Activated CD8-positive, alpha-beta T cell treated with anti-CD3 and anti-CD28 coated beads, Interleukin-2, amount 10 ng/mL, durations not matched to agents 7 days and 5 days (primary cell): ENCODE results near the gene NXPH2. TPM values are rescaled to one million over a fixed set of nuclear protein-coding genes. Genes with fewer than 3 reads are reported as not detected.
"Not testable (repeated sequence)": the region's sequence is repeated elsewhere in the genome, so short reads cannot be mapped to it uniquely, and the experiment has no call there.

Experiments
- ATAC-seq: fragments of 150-1000 bp; cut with Tn5 transposase; one replicate; pipeline ENCODE4 v1.10.0; 2021; ENCODE audit warnings: moderate library complexity
- CTCF ChIA-PET: fragments of 350-600 bp; sonication (Branson Sonifier 250); formaldehyde crosslinking; loops from one replicate; lab custom pipeline; 2021; ENCODE audit warnings: antibody characterized with exemption; lab: Charles Lee
- POLR2A ChIA-PET: fragments of 350-600 bp; sonication (Branson Sonifier 250); formaldehyde crosslinking; loops from one replicate; lab custom pipeline; 2021; ENCODE audit warnings: antibody characterized with exemption; lab: Charles Lee
- DNase-seq: peaks from one replicate; pipeline ENCODE4 v3.0.0-alpha.2; 2020
- H3K27ac Mint-ChIP-seq: one replicate; pipeline ENCODE4 v1.8.0; 2021; ENCODE audit warnings: mild to moderate bottlenecking, mixed read lengths
- H3K27me3 Mint-ChIP-seq: one replicate; pipeline ENCODE4 v1.8.0; 2021; ENCODE audit warnings: low read depth, mixed read lengths
- H3K36me3 Mint-ChIP-seq: one replicate; pipeline ENCODE4 v1.8.0; 2021; ENCODE audit warnings: low read depth, mixed read lengths
- H3K4me1 Mint-ChIP-seq: one replicate; pipeline ENCODE4 v1.8.0; 2021; ENCODE audit warnings: low read depth, mixed read lengths
- H3K4me3 Mint-ChIP-seq: one replicate; pipeline ENCODE4 v1.8.0; 2021; ENCODE audit warnings: mild to moderate bottlenecking, mixed read lengths
- H3K9me3 Mint-ChIP-seq: one replicate; pipeline ENCODE4 v1.8.0; 2022; ENCODE audit warnings: mixed read lengths; ENCODE audit not compliant: insufficient read depth
- total RNA-seq, 2 experiments: library from RNA; stranded (reverse); gene quantifications; one replicate each; pipeline ENCODE4 v1.2.3, GENCODE V29; 2021

Gene NXPH2
- total RNA-seq, 2 experiments from 2014 or later = not detected

DNA sequence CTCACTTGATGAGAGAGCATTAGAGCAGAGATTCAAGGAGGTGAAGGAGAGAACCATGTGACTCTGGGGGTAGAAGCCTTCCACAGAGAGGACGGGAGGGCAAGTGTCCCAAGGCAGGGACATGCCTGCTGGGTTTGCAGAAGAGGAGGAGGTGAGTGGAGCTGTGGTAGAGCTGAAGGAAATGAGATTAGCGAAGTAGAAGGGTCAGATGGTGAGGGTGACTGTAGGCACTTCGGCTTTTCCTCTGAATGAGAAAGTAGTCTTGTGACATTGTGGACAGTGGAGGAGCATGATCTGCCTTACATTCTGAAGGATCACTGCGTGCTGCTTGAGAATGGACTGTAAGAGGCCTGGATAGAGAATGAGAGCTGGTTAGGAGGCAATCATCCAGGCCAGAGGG, 126.0 kb downstream of the NXPH2 start:
- Mint-ChIP-seq H3K4me1 (no peaks in the 10 kb centered on the region), H3K27ac (no peak overlapping the region), H3K27me3 (no peaks in the 10 kb centered on the region), H3K36me3 (no peaks in the 10 kb centered on the region), H3K9me3 (no peaks in the 10 kb centered on the region), H3K4me3 (no peak overlapping the region)
- CTCF ChIA-PET = no interaction called here
- ATAC-seq (no peak), DNase-seq (no peak)
- POLR2A ChIA-PET = no interaction called here

DNA sequence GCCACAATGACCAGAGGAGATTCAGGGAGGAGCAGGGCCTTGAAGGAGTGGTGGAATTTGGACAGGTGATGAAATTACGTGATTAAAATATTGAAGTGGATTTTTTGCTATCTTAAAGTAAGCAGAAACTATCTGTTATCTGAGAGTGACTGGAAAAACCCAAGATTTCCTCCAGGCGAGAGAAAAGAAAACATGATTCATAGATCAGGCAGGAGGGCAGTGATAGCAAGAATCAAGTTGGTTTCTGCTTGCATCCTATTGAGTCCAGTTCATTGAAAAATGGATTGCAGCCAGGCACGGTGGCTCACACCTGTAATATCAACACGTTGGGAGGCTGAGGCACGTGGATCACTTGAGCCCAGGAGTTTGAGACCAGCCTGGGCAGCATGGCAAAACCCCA, 127.8 kb downstream of the NXPH2 start:
- Mint-ChIP-seq H3K4me3 (no peak overlapping the region), H3K4me1 (no peaks in the 10 kb centered on the region), H3K9me3 (no peaks in the 10 kb centered on the region)

DNA sequence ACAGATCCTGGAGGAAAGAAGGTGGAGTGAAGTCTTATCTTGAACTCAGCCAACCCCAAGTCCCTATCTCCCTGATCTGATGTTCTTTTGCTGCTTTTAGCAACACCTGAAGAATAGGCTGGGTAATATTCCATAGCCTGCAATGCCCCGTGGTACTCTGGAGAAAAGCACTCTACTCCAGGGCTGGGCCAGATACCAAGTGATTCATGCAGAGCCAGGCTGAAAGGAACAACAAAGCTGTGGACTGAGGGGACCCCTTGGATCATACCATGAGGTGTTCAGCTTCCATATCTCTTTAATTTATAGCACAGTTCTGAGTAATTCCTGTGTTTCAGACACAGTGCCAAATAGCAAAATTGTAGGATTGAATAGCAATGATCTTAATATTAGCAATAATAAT, 130.6 kb downstream of the NXPH2 start:
- DNase-seq = no peak
- Mint-ChIP-seq H3K36me3 (no peaks in the 10 kb centered on the region), H3K9me3 (no peaks in the 10 kb centered on the region), H3K27ac (no peak overlapping the region), H3K27me3 (no peaks in the 10 kb centered on the region), H3K4me1 (no peaks in the 10 kb centered on the region), H3K4me3 (no peak overlapping the region)
- POLR2A ChIA-PET = no interaction called here
- CTCF ChIA-PET = no interaction called here
- no peak for ATAC-seq

More for the DNA sequence above, 127.8 kb downstream of the NXPH2 start:
- ATAC-seq = no peak
- H3K27ac Mint-ChIP-seq = no peak overlapping the region
- POLR2A ChIA-PET = no interaction called here
- CTCF ChIA-PET = no interaction called here
- no peaks in the 10 kb centered on the region for H3K36me3 Mint-ChIP-seq
- no peak for DNase-seq
- no peaks in the 10 kb centered on the region for H3K27me3 Mint-ChIP-seq

DNA sequence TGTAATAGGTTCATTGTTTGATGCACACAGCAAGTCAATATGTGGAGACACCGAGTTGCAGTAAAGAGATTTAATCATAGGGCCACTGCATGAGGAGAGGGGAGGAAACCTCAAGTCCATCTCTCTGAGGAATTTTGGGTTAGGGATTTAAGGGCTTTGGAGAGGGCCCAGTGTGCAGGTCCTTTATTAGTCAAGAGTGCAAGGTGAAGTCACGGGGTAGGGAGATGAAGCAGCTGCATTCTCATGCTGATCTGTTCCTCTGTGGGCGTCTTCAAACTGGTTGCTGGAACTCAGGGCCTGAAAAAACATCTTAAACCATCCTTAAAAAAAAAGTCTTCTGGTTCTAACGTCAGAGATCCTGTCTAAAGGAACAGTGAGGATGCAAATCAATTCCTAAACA, 131.6 kb downstream of the NXPH2 start:
- ChIA-PET CTCF (no interaction called here), POLR2A (no interaction called here)
- DNase-seq (no peak), ATAC-seq (no peak)
- Mint-ChIP-seq H3K27me3 (no peaks in the 10 kb centered on the region), H3K27ac (no peak overlapping the region), H3K4me1 (no peaks in the 10 kb centered on the region), H3K36me3 (no peaks in the 10 kb centered on the region), H3K9me3 (no peaks in the 10 kb centered on the region), H3K4me3 (no peak overlapping the region)

DNA sequence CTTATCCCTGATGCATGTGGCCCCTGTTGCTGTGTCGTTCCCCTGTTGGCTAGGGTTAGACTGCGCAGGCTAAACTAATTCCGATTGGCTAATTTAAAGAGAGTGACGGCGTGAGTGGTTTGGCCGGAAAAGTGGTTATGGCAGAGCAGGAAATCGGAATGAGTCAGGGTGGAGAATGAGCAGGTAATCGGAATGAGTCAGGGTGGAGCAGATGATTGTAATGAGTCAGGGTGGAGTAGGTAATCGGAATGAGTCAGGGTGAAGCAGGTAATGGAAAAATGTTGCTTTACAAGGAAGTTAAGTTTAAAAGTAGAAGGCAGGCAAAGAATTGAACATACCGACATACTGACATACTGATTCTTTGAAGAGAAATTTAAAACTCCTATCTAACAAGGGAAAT, 135.4 kb downstream of the NXPH2 start:
- H3K27me3 Mint-ChIP-seq, H3K36me3 Mint-ChIP-seq, H3K9me3 Mint-ChIP-seq, DNase-seq, H3K4me3 Mint-ChIP-seq, CTCF ChIA-PET, ATAC-seq, POLR2A ChIA-PET, H3K27ac Mint-ChIP-seq, H3K4me1 Mint-ChIP-seq: not testable (repeated sequence)

DNA sequence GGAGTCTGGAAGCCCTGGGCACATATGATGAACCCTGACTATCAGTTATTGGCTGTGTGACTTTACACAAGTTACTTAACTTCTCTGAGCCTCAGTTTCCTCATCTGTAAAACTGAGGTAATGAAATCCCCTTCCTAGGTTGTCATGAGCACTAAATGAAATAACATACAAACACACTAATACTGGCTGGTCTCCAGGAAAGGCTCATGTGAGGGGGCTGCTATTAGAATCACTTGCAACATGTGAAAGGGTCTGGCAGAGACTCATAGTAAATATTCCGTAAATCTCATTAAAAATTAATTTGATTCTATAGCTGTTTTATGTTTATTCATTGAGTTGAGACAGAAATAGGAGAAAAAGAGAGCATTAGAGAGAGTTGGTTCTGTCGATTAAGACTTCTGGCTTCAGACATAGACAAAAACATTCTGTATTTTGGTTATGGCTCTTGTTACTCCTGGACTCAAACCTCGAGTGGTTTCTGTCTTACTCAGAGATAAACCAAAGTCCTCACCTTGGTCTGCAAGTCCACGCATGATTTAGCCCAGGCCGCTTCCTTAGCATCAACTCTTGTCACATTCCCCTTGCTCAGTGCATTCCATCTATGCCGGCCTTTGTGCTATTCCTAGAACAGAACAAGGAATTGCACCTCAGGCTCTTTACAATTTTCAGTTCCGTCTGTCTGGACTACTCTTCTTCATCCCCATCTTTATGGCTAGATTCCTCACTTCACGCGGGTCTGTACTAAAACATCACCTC, 139.1 kb downstream of the NXPH2 start:
- ChIA-PET POLR2A (no interaction called here), CTCF (no interaction called here)
- H3K36me3 Mint-ChIP-seq = no peaks in the 10 kb centered on the region
- DNase-seq = no peak
- no peak overlapping the region for H3K4me3 Mint-ChIP-seq
- H3K9me3 Mint-ChIP-seq = no peaks in the 10 kb centered on the region
- no peaks in the 10 kb centered on the region for H3K4me1 Mint-ChIP-seq
- ATAC-seq = no peak
- H3K27ac Mint-ChIP-seq = no peak overlapping the region
- no peaks in the 10 kb centered on the region for H3K27me3 Mint-ChIP-seq

DNA sequence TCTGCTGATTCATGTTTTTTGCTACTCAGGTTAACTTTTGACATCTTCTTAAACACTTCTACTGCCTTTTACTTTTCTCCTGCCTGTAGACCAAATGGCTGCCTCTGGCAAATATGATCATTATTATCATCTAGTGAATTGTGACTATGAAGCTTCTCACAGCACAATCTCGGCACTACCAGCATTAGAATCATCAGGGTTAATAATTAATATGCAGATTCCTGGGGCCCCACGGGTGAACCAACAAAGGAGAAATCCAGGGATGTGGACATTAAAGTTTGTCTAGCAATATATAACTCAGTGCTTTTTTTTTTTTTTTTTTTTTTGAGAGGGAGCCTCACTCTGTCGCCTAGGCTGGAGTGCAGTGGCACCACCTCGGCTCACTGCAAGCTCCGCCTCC, 142.5 kb downstream of the NXPH2 start:
- H3K36me3 Mint-ChIP-seq = no peaks in the 10 kb centered on the region
- POLR2A ChIA-PET = no interaction called here
- CTCF ChIA-PET = no interaction called here

DNA sequence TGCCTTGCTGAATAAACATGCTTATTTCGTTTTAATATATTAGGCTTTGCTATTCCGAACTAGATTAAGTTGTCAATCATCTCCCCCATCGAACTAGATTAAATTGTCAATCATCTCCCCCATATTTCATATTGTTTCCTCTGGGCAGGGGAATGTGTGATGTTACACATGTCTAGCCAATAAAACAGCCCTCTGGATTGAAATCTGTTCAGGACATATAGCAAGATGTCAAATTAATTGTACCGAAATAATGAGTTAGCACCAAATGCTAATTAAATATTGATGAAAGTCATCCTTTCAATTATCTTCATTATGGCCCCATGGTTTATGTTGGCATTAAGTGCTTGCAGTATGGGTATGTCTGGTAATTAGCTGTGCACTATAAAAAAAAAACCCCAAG, 143.1 kb downstream of the NXPH2 start:
- H3K9me3 Mint-ChIP-seq = no peaks in the 10 kb centered on the region
- DNase-seq = no peak
- ATAC-seq = no peak
- ChIA-PET POLR2A (no interaction called here), CTCF (no interaction called here)
- H3K27me3 Mint-ChIP-seq = peaks cover 5% of the 10 kb centered on the region
- no peaks in the 10 kb centered on the region for H3K4me1 Mint-ChIP-seq
- no peak overlapping the region for H3K27ac Mint-ChIP-seq
- no peaks in the 10 kb centered on the region for H3K36me3 Mint-ChIP-seq
- H3K4me3 Mint-ChIP-seq = no peak overlapping the region

More for the DNA sequence above, 142.5 kb downstream of the NXPH2 start:
- H3K27ac Mint-ChIP-seq = no peak overlapping the region
- no peak for DNase-seq
- ATAC-seq = no peak
- H3K27me3 Mint-ChIP-seq = peaks cover 2% of the 10 kb centered on the region
- H3K9me3 Mint-ChIP-seq = no peaks in the 10 kb centered on the region
- no peak overlapping the region for H3K4me3 Mint-ChIP-seq
- no peaks in the 10 kb centered on the region for H3K4me1 Mint-ChIP-seq

DNA sequence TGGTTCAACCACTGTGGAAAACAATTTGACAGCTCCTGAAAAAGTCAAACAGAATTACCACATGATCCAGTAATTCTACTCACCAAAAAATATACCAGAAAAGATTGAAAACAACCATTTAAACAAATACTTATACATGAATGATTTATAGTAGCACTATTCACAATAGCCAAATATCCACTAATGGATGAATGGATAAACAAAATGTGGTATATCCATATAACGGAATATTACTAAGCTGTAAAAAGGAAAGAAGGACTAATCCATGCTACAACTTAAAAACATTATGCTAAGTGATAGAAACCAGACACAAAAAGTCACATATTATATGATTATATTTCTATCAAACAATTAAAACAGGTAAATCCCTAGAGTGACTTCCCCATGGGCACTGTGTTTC, 147.1 kb downstream of the NXPH2 start:
- H3K27ac Mint-ChIP-seq = no peak overlapping the region
- no peaks in the 10 kb centered on the region for H3K9me3 Mint-ChIP-seq
- H3K4me3 Mint-ChIP-seq = no peak overlapping the region
- DNase-seq (no peak), ATAC-seq (no peak)
- peaks cover 5% of the 10 kb centered on the region for H3K27me3 Mint-ChIP-seq
- ChIA-PET CTCF (no interaction called here), POLR2A (no interaction called here)
- H3K4me1 Mint-ChIP-seq = no peaks in the 10 kb centered on the region
- H3K36me3 Mint-ChIP-seq = no peaks in the 10 kb centered on the region

DNA sequence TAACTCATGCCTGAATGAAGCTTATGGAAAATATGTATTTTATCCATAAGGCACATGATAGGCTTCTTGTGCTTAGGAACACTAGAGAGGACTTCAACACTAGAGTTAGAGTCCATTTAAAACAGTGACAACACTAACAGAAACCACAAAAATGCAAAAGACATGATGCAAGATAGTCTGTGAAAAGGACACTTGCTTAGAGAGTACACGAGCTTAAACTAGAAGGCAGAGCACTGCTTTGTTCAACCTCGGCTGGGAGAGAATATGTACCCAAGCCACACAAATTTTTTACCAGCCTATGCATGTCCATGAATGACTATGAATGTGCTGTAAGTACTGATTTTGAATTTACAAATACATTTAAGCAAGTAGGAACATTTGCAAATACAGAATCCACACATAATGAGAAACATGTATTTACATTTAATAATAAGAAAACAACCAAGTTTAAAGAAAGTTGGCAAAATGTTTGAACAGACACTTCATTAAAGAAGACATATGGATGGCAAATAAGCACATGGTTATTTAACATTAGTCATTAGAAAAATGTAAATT, 148.0 kb downstream of the NXPH2 start:
- DNase-seq = no peak
- peaks cover 5% of the 10 kb centered on the region for H3K27me3 Mint-ChIP-seq
- no peaks in the 10 kb centered on the region for H3K4me1 Mint-ChIP-seq
- CTCF ChIA-PET = no interaction called here
- H3K4me3 Mint-ChIP-seq = no peak overlapping the region
- POLR2A ChIA-PET = no interaction called here
- H3K36me3 Mint-ChIP-seq = no peaks in the 10 kb centered on the region
- no peak for ATAC-seq
- no peaks in the 10 kb centered on the region for H3K9me3 Mint-ChIP-seq
- H3K27ac Mint-ChIP-seq = no peak overlapping the region

DNA sequence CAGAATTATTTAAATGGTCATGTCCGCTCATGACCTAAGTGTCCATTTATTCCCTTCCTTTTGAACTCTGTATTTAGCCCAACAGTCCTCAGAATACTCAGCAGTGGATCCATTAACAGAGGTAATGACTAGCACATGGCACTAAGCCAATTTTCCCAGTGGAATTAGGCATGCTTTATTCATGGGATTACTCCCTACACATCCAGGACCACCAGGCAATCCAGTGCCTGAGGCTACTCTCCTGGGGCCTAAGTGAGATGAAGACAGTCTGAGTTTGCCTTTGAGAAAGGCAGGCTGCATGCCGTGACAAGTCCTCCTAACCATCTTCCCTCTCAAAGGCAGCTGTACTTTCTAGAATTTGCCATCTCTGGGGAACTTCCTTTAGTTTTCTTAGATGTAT, 150.0 kb downstream of the NXPH2 start:
- no peak overlapping the region for H3K4me3 Mint-ChIP-seq
- ATAC-seq (no peak), DNase-seq (no peak)
- H3K9me3 Mint-ChIP-seq = no peaks in the 10 kb centered on the region
- ChIA-PET POLR2A (no interaction called here), CTCF (no interaction called here)
- H3K27ac Mint-ChIP-seq = no peak overlapping the region
- no peaks in the 10 kb centered on the region for H3K36me3 Mint-ChIP-seq
- H3K27me3 Mint-ChIP-seq = peaks cover 9% of the 10 kb centered on the region
- H3K4me1 Mint-ChIP-seq = no peaks in the 10 kb centered on the region

DNA sequence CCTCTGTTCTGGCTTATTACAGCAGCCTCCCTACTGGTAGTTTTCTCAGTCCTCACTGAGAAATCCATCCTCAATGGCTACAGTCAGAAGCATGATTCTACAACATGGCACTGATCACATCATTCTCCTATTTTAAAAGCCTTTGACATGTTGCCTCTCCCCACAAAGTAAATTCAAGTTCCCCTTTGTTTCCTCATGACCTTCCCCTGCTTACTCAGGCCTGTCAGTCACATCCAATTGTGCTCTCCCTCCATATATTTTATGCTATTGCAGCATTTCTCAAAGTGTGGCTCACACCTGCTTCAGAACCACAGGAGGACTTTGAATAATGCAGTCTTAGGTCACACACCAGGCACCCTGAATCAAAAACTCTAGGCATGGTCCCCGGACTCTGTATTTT, 154.0 kb downstream of the NXPH2 start:
- Mint-ChIP-seq H3K27me3 (peaks cover 4% of the 10 kb centered on the region), H3K4me1 (no peaks in the 10 kb centered on the region), H3K36me3 (no peaks in the 10 kb centered on the region), H3K4me3 (no peak overlapping the region), H3K27ac (no peak overlapping the region), H3K9me3 (no peaks in the 10 kb centered on the region)
- DNase-seq (no peak), ATAC-seq (no peak)
- POLR2A ChIA-PET = no interaction called here
- CTCF ChIA-PET = no interaction called here

DNA sequence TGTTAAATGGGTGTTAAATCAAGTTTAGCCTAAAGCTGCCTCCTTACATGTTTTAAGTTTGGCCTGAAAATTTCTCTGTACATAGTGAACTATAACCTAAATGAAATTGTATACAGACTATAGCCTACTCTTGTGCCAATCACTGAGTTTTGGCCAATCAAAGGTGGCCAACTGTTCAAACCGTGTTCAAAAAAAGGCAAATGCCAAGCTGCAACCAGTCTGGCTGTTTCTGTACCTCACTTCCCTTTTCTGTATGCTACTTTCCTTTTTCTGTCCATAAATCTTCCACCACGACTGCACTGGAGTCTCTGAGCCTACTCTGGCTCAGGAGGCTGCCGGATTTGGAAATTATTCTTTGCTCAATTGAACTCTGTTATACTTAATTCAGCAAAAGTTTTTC, 157.6 kb downstream of the NXPH2 start:
- no peak for DNase-seq
- ChIA-PET POLR2A (no interaction called here), CTCF (no interaction called here)
- ATAC-seq = no peak
- Mint-ChIP-seq H3K36me3 (no peaks in the 10 kb centered on the region), H3K9me3 (no peaks in the 10 kb centered on the region), H3K27ac (no peak overlapping the region), H3K4me1 (no peaks in the 10 kb centered on the region), H3K4me3 (no peak overlapping the region), H3K27me3 (peaks cover 4% of the 10 kb centered on the region)
